GM11168 (cell line): ENCODE data around the gene CAPN13.
"Not testable (repeated sequence)": the region's sequence is repeated elsewhere in the genome, so short reads cannot be mapped to it uniquely, and the experiment has no call there.

ENCODE experiments used
- in situ Hi-C: fragments of 300-500 bp; cut with MboI; formaldehyde crosslinking; loops from one replicate; pipeline ENCODE4 v1.12.0; 2022; ENCODE audit warnings: low sequenced_read_pairs; ENCODE audit not compliant: unreplicated experiment

The CAPN13 gene

GRCh38 chr2:30708491-30709290 lies 98.6 kb downstream of the CAPN13 start:
- in situ Hi-C loops, result loop anchor here (5.0 to 25.0 kb wide), 3 partner anchors 496 to 804 kb away; no protein-coding TSS in a partner anchor

DNA sequence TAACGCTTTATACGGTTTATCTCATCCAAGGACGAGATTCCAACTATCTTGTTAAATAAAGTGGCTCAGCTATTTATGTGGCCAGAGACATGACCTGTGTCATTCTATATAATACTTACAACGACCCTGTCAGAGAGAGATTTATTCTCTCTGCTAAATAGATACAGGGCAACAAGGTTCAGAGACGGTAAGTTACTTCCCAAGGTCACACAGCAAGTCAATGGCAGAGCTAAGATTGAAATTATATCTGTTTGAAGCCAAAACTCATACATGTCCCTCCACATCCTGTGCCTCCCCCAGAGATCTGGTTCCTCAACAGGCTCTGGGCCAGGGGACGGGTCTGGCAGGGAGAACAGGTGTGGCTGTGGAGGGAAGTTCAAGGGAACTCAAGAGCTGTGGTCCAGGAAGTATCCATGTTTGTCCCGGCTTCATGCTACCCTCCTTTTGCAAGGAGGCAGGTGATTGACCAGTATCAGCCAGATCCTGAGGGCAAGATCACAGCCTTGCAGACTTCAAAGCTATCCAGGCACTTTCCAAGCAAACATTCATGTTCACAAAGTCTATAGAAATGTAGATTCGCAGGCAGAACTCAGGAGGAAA lies 99.8 kb downstream of the CAPN13 start:
- in situ Hi-C loops, result loop anchor here (5.0 to 25.0 kb wide), 3 partner anchors 495 to 805 kb away; no protein-coding TSS in a partner anchor

GRCh38 chr2:30706534-30707303 lies 100.5 kb downstream of the CAPN13 start:
- in situ Hi-C loops, result loop anchor here (5.0 to 25.0 kb wide), 3 partner anchors 494 to 806 kb away; no protein-coding TSS in a partner anchor

- in situ Hi-C loops, result loop anchor here (5.0 to 25.0 kb wide), 3 partner anchors 494 to 806 kb away; no protein-coding TSS in a partner anchor
Measured at GRCh38 chr2:30705711-30706533, 101.3 kb downstream of the CAPN13 start.

DNA sequence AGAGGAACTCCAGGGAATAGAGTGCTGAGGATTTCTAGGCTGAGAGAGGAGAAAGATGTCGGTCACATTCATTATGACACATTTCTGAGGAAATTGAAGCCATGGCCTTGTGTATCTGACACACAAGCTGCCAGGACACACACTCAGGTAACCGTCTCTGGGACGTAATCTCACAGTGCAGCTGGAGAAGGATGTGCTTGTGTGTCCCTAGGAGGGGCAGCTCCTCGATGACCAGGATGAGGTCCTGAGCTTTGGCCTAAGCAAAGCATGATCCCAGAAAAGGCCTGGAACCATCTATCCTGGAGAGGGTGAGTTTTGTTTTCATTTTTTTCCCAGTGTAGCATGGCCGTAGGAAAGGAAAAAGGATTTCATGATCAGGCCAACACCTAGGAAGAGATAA lies 102.2 kb downstream of the CAPN13 start:
- in situ Hi-C loops, result loop anchor here (5.0 to 25.0 kb wide), 3 partner anchors 493 to 807 kb away; no protein-coding TSS in a partner anchor

GRCh38 chr2:30704309-30705020 lies 102.8 kb downstream of the CAPN13 start:
- in situ Hi-C loops, result loop anchor here (5.0 to 25.0 kb wide), 3 partner anchors 492 to 808 kb away; no protein-coding TSS in a partner anchor

DNA sequence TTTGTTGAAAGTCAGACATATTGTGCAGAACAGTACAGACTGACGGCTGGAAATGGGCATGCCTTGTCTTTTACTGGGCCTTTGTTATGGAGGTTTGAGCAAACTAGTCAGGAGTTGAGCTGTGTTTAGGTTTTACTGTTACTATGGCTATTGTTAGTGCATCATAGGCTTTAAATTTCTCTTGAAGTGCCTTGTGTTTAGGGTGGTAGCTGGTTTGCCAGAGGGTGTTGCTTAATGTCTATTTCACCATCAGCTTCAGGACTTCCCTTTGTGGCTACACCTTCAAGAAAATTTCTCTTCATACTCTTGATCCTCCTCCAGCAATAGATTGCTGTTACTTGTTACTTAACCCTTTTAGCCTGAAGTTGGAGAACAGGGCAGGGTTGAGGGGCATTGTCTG lies 104.6 kb downstream of the CAPN13 start:
- in situ Hi-C loops, result loop anchor here (10.0 to 25.0 kb wide), 2 partner anchors 538 to 810 kb away; no protein-coding TSS in a partner anchor

GRCh38 chr2:30701782-30702181 lies 105.5 kb downstream of the CAPN13 start:
- in situ Hi-C loops, result loop anchor here (10.0 to 25.0 kb wide), 2 partner anchors 537 to 811 kb away; no protein-coding TSS in a partner anchor

DNA sequence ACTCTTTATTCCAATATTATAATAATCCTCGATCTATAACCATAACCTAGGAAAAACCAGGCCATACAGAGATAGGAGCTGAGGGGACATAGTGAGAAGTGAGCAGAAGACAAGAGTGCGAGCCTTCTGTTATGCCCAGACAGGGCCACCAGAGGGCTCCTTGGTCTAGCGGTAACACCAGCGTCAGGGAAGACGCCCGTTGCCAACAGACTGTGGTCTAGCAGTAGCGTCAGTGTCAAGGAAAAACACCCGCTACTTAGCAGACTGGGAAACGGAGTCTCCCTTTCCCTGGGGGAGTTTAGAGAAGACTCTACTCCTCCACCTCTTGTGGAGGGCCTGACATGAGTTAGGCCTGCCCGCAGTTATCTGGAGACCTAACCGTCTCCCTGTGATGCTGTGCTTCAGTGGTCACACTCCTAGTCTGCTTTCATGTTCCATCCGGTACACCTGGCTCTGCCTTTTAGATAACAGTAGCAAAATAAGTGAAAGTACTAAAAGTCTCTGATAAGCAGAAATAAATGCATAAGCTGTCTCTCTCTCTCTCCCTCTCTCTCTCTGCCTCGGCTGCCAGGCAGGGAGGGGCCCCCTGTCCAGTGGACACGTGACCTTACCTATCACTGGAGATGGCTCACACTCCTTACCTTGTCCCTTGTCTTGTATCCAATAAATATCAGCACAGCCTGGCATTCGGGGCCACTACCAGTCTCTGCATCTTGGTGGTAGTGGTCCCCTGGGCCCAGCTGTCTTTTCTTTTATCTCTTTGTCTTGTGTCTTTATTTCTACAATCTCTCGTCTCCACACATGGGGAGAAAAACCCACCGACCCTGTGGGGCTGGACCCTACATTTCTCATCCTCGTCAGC lies 109.8 kb downstream of the CAPN13 start:
- in situ Hi-C loops, result not testable (repeated sequence)

- in situ Hi-C loops, result no loop called here
Measured at GRCh38 chr2:30695749-30696148, 111.5 kb downstream of the CAPN13 start.

GRCh38 chr2:30694286-30695055 lies 112.8 kb downstream of the CAPN13 start:
- in situ Hi-C loops, result no loop called here

DNA sequence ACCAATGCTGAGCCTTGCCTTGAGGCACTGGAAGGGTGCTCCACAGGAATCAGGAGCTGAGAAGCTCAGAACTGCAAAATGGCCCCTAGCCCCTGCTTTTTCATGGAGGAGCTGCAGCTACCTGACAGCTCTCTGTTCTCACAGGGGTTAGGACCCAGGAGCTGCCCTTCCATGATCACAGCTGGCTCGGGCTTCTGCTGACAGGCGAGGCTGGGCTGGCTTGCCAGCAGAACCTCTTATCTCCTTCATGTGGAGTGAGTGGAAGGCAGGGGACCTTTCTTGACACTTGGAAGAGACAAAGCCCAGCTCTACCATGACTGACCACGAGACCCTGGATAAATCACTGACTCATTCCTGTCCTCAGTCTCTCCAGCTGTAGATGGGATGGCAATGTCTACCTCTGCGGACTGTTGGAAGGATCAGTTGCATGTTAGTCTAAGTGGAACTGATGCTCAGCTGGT lies 113.4 kb downstream of the CAPN13 start:
- in situ Hi-C loops, result no loop called here

GRCh38 chr2:30692829-30693275 lies 114.4 kb downstream of the CAPN13 start:
- in situ Hi-C loops, result no loop called here

DNA sequence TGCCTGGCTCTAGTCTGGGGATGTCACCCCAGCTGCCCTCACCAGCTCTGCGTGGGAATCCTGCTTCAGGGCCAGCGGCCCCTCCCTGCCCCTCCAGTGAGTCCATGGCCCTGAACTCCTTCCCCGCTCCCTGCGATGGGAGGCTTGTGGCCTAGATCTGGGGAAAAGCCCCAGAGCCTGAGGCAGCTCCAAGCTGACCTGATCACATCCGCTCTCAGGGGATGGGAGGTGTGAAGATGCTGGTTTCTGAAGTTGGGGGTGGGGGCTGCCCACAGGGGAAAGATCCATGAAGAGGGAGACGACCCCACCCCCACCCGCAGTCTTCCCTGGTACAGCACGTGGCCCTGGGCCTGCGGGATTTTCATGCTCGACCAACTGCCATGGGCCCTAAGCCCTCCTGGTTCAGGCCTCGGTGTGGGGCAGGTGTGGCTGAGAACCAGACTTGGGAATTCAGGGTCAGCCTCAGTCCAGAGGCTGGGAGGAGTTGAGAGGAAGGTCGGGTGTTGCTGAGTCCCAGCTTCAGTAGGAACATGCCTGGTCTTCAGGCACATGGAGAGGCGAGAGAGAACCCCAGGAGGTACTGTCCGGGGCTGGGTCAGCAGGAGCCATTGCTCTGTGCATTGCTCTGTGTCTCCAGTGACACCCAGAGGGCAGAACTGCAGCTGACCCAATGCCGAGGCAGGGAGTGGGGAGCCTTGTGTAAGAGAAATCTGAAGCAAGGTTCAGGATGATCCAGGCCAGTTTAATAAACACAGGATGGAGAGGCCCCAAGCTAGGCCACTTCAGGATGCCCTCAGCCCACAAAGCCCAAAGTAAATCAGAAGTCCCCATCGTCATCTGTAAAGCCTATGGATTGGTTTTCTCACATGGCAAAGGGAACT lies 115.1 kb downstream of the CAPN13 start:
- in situ Hi-C loops, result no loop called here

DNA sequence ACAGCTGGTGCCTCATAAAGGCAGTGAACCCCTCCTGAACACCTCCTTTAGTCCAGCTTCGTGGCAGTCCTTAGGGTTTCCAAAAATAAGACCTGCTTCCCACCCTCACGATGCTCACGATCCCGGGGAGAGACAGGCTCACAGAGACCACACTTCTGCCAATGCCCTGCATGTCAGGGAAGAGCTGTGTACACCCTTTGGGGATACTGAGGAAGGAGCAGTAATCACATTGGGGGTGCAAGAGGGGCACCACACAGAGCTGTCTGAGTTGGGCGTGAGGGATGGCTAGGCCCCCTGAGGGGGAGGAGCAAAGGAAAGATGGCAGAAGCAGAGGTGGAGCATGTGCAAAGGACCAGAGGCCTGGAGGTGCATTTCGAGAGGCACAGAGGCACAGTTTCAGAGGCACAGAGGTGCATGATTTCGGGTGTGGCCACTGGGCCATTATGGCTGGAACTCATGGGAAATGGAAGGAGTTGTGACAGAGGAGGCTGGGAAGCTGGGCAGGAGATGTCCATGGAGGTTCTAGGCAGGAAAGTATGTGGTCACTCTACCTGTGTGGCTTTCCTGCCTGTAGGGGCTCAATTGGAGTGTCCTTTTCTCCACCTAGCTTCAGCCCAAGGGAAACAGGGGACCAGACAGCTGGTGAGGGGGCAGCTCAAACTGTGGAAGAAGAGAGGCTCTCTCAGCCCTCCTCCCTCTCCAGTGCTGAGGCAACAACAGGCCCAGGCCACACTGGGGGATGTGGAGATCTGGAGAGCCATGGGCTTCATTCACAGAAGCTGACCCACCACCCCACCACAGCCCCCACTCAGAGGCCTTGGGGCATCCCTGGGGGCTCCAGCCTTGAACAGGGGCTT lies 115.9 kb downstream of the CAPN13 start:
- in situ Hi-C loops, result no loop called here
